T-helper 2 cell (primary cell): ENCODE data around the gene PRKAR1B.

Experiments
- DNase-seq, 5 experiments: peaks; one replicate each; pipeline versions ENCODE4 v3.0.0 to v3.0.0-alpha.2; 2012 to 2022

Gene PRKAR1B

GRCh38 chr7:739983-740942 lies 13.2 kb upstream of the PRKAR1B start:
- no peak for DNase-seq

- DNase-seq: no peak
Measured at GRCh38 chr7:739455-739982, 12.4 kb upstream of the PRKAR1B start.

GRCh38 chr7:738723-739454 lies 11.8 kb upstream of the PRKAR1B start:
- DNase-seq: no peak

GRCh38 chr7:738241-738640 lies 11.2 kb upstream of the PRKAR1B start:
- no peak for DNase-seq

- no peak for DNase-seq
Measured at GRCh38 chr7:734808-735207, 7.7 kb upstream of the PRKAR1B start.

- no peak for DNase-seq
Measured at GRCh38 chr7:734214-734613, 7.1 kb upstream of the PRKAR1B start.

GRCh38 chr7:732556-732955 lies 5.5 kb upstream of the PRKAR1B start:
- DNase-seq: no peak

GRCh38 chr7:732094-732541 lies 5.0 kb upstream of the PRKAR1B start:
- DNase-seq: no peak

GRCh38 chr7:731440-732085 lies 4.5 kb upstream of the PRKAR1B start:
- DNase-seq: no peak

GRCh38 chr7:730501-731439 lies 3.7 kb upstream of the PRKAR1B start:
- DNase-seq: no peak

GRCh38 chr7:729140-730000 lies 2.3 kb upstream of the PRKAR1B start:
- DNase-seq: no peak

GRCh38 chr7:728602-729001 lies 1.5 kb upstream of the PRKAR1B start:
- no peak for DNase-seq

GRCh38 chr7:727806-728460 lies 852 bp upstream of the PRKAR1B start:
- DNase-seq: no peak

GRCh38 chr7:726854-727103 lies 302 bp downstream of the PRKAR1B start:
- DNase-seq: no peak

GRCh38 chr7:726084-726853 lies 812 bp downstream of the PRKAR1B start, which contains the start of gene DNAAF5:
Gene DNAAF5 (plus strand): TSS chr7:726699. CDS start chr7:726721, 22 bp downstream.
- DNase-seq: peak; percentile 70 to 93 (median 78)

GRCh38 chr7:725223-726005 lies 1.7 kb downstream of the PRKAR1B start:
- no peak for DNase-seq

GRCh38 chr7:724298-724697 lies 2.8 kb downstream of the PRKAR1B start:
- DNase-seq: no peak

- no peak for DNase-seq
Measured at GRCh38 chr7:723541-723940, 3.5 kb downstream of the PRKAR1B start.
